Melanocyte of skin (primary cell): Measurements from ENCODE around the gene TMEM95. TPM values are rescaled to one million over a fixed set of nuclear protein-coding genes. Genes with fewer than 3 reads are reported as not detected.

Source experiments
- small RNA-seq, 2 donors: library from RNA; depleted of rRNA; stranded (forward); fragments of <200 nt; gene quantifications; one replicate each; pipeline ENCODE3, GENCODE V24; 2012
- total RNA-seq, 2 donors: library from RNA; depleted of rRNA; stranded (reverse); fragments of >200 nt; gene quantifications; 2 replicates each; pipeline ENCODE4 v1.2.3, GENCODE V29; 2012

The TMEM95 gene
- total RNA-seq, result not detected

DNA sequence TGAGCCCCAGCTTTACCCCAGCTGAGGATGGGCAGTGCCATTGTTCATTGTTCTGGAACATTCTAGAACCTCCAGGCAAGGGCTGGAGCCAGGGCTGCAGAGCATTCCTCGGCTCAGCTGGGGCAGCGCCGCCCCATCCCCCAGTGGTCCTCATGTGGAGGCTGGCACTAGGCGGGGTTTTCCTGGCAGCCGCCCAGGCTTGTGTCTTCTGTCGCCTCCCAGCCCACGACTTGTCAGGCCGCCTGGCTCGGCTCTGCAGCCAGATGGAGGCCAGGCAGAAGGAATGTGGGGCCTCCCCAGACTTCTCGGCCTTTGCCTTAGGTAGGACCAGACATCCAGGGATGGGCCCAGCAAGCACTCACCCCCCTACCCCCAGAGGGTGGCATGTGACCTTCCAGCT is at the start of gene TMEM95:
Gene TMEM95 (plus strand): TSS at position 104 of the 400 bp plus-strand sequence. CDS start 49 bp downstream, at position 153.

GRCh38 chr17:7306911-7307685 is 47.9 kb upstream of the TMEM95 start, which contains the start of gene EIF5A:
Gene EIF5A, plus strand, starts transcription at chr17:7307628. Its CDS starts 2,008 bp downstream, at chr17:7309636.

DNA sequence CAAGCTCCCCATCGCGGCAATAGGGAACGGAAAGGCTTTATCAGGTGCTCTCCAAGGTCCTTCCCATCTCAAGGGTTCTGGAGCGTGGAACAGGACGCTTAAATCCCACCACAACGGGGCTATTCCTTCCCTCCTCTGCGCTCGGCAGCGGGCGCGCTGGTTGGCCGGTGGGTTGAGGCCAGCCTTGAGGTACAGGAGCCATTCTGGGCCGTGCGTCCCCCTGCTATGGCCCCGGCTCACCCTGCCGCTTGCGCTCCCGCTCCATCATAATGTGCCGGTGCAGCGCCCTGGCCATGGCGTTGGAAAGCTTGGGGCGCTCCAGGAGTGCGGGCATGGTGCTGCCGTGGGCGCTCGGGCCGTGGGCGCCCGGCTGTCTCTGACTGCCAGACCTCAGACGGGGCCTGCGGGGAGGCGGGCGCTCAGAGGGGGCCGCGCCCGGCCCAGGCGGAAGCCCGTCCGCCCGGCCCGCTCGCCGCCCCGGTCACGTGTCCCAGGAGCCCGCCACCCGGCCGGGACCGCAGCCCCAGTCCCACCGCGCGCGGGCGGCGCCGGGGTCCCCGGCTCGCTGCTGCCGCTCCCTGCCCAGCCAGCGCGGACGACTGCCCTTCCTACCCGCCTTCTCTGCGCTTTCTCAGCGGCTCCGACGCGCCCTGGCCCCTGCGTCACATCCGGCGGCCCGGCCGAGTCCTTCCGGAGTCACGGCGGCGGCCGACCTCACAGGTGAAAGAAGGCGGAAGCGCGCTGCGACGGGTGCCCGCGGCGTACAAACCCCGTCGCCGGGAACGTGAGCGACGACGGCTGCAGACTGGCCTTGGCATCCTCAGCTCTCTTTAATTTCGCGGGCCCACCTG is 40.0 kb upstream of the TMEM95 start, which contains the start of gene GPS2:
Gene GPS2 (minus strand): TSS at position 642 of the 851 bp plus-strand sequence. CDS start 308 bp downstream, at position 334.

GRCh38 chr17:7328840-7329373 is 26.0 kb upstream of the TMEM95 start, which contains the start of gene NEURL4:
Gene NEURL4, minus strand, starts transcription at chr17:7329335. Its CDS starts 23 bp downstream, at chr17:7329312.

DNA sequence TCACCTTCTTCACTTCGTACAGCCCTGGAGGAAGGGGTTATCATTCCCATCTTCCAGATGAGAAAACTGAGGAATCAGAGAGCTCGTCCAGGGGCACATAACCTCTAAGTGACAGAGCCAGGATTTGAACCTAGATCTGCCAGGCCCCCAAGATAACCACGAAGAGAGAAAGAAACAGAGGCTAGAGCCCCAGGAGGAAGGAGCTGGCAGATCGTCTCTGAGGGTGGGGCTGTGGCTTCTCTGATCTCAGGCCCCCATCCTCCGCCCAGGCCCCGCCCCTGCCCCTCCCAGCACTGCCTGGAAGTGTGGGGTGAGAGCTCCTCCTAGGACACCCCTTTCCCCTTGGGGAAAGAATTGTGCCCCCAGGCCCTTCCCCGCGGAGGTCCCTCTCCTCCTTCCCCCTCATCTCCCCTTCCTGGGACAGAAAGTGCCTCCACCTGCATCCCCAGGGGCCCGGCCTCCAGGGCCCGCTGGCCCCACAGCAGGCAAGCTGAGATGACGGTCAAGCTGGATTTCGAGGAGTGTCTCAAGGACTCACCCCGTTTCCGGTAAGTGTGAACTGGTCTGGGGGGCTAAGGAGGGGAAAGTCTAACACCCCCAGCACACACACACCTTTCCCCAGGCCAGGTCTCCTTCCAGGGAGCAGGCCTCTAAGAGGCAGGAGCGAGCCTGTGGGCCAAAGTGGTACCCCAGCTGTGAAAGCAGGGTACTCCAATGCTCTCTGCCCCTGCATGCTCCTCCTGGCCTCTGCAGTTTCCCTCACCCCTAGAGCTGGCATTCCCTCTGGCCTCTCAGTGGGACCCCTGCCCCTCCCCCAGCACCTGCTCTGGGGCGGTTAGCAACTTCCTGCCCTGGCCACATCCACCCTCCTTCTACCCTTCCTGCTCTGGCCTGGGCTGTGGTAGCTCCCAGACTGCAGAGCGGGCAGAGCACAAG is 18.4 kb upstream of the TMEM95 start, which contains the start of gene ACAP1:
Gene ACAP1 (plus strand): TSS at position 290 of the 936 bp plus-strand sequence. CDS start 206 bp downstream, at position 496.

GRCh38 chr17:7351665-7352502 is 3.1 kb upstream of the TMEM95 start, which contains the start of gene KCTD11:
Gene KCTD11, plus strand, starts transcription at chr17:7352162.

GRCh38 chr17:7380855-7381683 is 26.1 kb downstream of the TMEM95 start, which contains the start of gene TNK1:
Gene TNK1, plus strand, starts transcription at chr17:7381089. Its CDS starts 1,838 bp downstream, at chr17:7382927.

DNA sequence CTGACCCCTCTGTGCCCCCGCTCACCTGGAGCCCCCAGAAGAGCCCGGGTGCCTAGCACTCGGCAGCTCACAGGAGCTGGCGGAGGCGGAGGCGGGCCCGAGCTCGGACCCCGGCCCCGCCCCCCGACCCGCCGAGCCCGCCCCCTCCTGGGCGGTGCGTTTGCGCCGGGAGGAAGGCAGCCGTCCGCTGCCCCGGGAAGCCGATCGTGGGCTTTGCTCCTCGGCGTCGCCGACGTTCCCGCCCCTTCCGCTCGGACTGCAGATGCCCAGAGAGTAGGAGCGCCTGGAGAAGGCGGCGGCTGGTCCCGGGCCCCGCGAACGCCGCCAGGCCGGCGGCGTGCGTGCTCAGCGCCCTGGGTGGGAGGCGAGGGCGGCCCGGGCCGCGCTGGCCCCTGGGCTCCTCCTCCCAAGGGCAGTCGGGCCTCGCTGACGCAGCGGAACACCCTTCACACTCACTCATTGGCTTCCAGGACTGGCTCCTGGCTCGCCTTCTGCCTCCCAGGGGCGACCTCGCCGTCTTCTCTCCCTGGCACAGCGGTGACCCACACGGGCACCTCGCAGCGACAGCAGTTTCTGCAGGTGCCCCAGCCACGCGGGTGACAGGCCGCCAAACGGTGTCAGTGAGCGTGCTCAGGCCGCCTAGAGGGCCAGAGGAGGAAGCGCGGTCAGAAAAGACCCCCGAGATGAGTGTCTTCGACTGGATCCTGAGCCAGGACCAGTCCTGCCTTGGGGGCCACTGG is 39.7 kb downstream of the TMEM95 start, which contains the start of gene PLSCR3:
Gene PLSCR3 (minus strand): TSS at position 74 of the 740 bp plus-strand sequence. CDS start 415 bp downstream, outside the sequence.

DNA sequence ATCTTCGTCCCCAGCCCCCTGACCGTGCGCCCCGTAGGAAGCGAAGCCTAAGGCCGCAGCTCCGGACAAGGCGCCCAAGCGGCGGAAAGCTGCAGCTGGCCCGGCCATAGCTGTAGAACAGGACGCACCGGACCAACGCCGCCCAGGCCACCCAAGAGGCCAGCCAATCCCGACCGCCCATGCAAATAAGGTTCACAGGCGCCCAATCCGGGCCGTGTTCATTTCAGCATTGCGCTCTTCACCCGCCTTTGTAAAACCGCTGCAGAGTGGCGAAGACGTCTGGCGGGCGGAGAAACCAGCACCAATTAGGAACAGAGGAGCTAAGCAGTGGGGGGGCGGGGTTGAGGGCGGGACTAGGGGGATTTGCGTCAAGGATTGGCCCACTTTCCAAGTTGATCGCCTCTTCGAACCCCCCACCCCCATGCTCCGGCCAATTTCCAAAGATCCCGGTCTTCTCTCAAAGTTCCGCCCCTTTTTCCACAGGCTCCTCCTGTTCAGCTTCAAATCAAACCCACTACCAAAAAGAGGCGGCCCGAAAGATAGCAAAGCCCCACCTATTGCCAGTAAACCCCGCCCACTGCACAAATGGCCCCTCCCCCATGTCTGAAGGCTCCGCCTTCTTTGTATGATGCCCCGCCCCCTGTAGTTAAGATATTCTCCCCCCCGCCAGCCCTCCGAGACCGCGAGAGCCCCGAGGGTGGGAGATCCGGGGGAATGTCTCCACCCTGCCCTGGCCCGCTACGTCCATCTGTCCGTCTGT is 49.2 kb downstream of the TMEM95 start, which contains the start of gene TMEM256:
Gene TMEM256 (minus strand): TSS at position 121 of the 760 bp plus-strand sequence. CDS start 13 bp downstream, at position 108.

Small RNA genes lying within 50 kb of the gene (small RNA-seq; reads per million reads assigned to genes)
- gene AC026954.2, result 0 reads per million in 2 donors

Other genes starting within 250 kb of the TMEM95 start
- gene ASGR2, start 240.3 kb upstream of the TMEM95 start, total RNA-seq, result not detected
- gene ASGR1, start 175.8 kb upstream of the TMEM95 start, total RNA-seq, result under 1 TPM; 0.33 to 0.34 TPM
- gene DLG4, start 135.3 kb upstream of the TMEM95 start, total RNA-seq, result 1 to 10 TPM; 6.2 to 9.7 TPM
- gene ACADVL, start 135.2 kb upstream of the TMEM95 start, total RNA-seq, result 100 to 1,000 TPM in 1 of 2 donors, 10 to 100 TPM in 1; 86.6 to 149 TPM
- 100 to 1,000 TPM in 1 of 2 donors, 10 to 100 TPM in 1; 98.6 to 107 TPM for gene DVL2, start 120.6 kb upstream of the TMEM95 start, total RNA-seq
- 10 to 100 TPM; 65.7 to 80.9 TPM for gene PHF23, start 115.7 kb upstream of the TMEM95 start, total RNA-seq
- gene GABARAP, start 112.7 kb upstream of the TMEM95 start, total RNA-seq, result 100 to 1,000 TPM; 165 to 225 TPM
- 10 to 100 TPM; 18.6 to 30.3 TPM for gene CTDNEP1, start 103.4 kb upstream of the TMEM95 start, total RNA-seq
- gene ELP5, start 102.9 kb upstream of the TMEM95 start, total RNA-seq, result 10 to 100 TPM; 33.7 to 47.3 TPM
- under 1 TPM; 0.69 to 1.00 TPM for gene CLDN7, start 92.7 kb upstream of the TMEM95 start, total RNA-seq
- gene SLC2A4, start 73.4 kb upstream of the TMEM95 start, total RNA-seq, result under 1 TPM; under 0.01 to 0.34 TPM
- under 1 TPM in 1 of 2 donors, not detected in 1; 0.67 TPM for gene YBX2, start 60.5 kb upstream of the TMEM95 start, total RNA-seq
- 100 to 1,000 TPM; 830 to 988 TPM for gene EIF5A, start 47.5 kb upstream of the TMEM95 start, total RNA-seq
- gene GPS2, start 39.8 kb upstream of the TMEM95 start, total RNA-seq, result 10 to 100 TPM; 74.7 to 87.2 TPM
- gene NEURL4, start 25.8 kb upstream of the TMEM95 start, total RNA-seq, result 10 to 100 TPM; 14.8 to 16.7 TPM
- gene ACAP1, start 18.6 kb upstream of the TMEM95 start, total RNA-seq, result under 1 TPM in 1 of 2 donors, not detected in 1; 0.67 TPM
- gene KCTD11, start 3.0 kb upstream of the TMEM95 start, total RNA-seq, result 1 to 10 TPM; 1.3 to 3.4 TPM
- under 1 TPM; 0.69 to 1.00 TPM for gene TNK1, start 25.9 kb downstream of the TMEM95 start, total RNA-seq
- 10 to 100 TPM in 1 of 2 donors, 1 to 10 TPM in 1; 9.6 to 12.0 TPM for gene PLSCR3, start 39.4 kb downstream of the TMEM95 start, total RNA-seq
- gene TMEM256, start 48.9 kb downstream of the TMEM95 start, total RNA-seq, result 100 to 1,000 TPM in 1 of 2 donors, 10 to 100 TPM in 1; 73.0 to 107 TPM
- gene NLGN2, start 52.7 kb downstream of the TMEM95 start, total RNA-seq, result 1 to 10 TPM; 4.0 to 4.1 TPM
- gene SPEM1, start 65.2 kb downstream of the TMEM95 start, total RNA-seq, result not detected
- not detected for gene SPEM2, start 70.5 kb downstream of the TMEM95 start, total RNA-seq
- not detected for gene SPEM3, start 73.7 kb downstream of the TMEM95 start, total RNA-seq
- gene TMEM102, start 80.3 kb downstream of the TMEM95 start, total RNA-seq, result 1 to 10 TPM; 7.3 to 7.9 TPM
- gene FGF11, start 84.4 kb downstream of the TMEM95 start, total RNA-seq, result under 1 TPM; under 0.01 to 0.33 TPM
- gene CHRNB1, start 89.9 kb downstream of the TMEM95 start, total RNA-seq, result 1 to 10 TPM; 5.5 to 5.7 TPM
- gene ZBTB4, start 124.5 kb downstream of the TMEM95 start, total RNA-seq, result 10 to 100 TPM; 16.3 to 23.1 TPM
- not detected for gene SLC35G6, start 126.3 kb downstream of the TMEM95 start, total RNA-seq
- gene POLR2A, start 129.2 kb downstream of the TMEM95 start, total RNA-seq, result 10 to 100 TPM; 95.3 to 96.9 TPM
- gene TNFSF12, start 193.9 kb downstream of the TMEM95 start, total RNA-seq, result 10 to 100 TPM; 14.8 to 19.3 TPM
- gene TNFSF13, start 203.6 kb downstream of the TMEM95 start, total RNA-seq, result 1 to 10 TPM; 2.4 to 2.7 TPM
- gene SENP3, start 206.8 kb downstream of the TMEM95 start, total RNA-seq, result 100 to 1,000 TPM in 1 of 2 donors, 10 to 100 TPM in 1; 67.4 to 114 TPM
- 10 to 100 TPM; 18.3 to 20.0 TPM for gene CD68, start 224.5 kb downstream of the TMEM95 start, total RNA-seq
- 100 to 1,000 TPM; 181 to 189 TPM for gene MPDU1, start 228.7 kb downstream of the TMEM95 start, total RNA-seq
- under 1 TPM in 1 of 2 donors, not detected in 1; 0.33 TPM for gene SOX15, start 234.9 kb downstream of the TMEM95 start, total RNA-seq